GM21367 (cell line): ENCODE measurements around the gene TMTC2.

Experiments used
- ATAC-seq: cut with Tn5 transposase; IDR thresholded peaks from one replicate; pipeline ENCODE4 v1.9.1; 2021; ENCODE audit not compliant: unreplicated experiment

TMTC2 gene

GRCh38 chr12:82996168-82996812 lies 309.6 kb downstream of the TMTC2 start:
- no peak for ATAC-seq

GRCh38 chr12:82998509-82998908 lies 311.8 kb downstream of the TMTC2 start:
- ATAC-seq, result no peak

- ATAC-seq, result no peak
These were observed 316.3 kb downstream of the TMTC2 start for GRCh38 chr12:83003026-83003425.

- ATAC-seq, result no peak
These were observed 319.0 kb downstream of the TMTC2 start for GRCh38 chr12:83005534-83006197.

- ATAC-seq, result no peak
These were observed 322.0 kb downstream of the TMTC2 start for GRCh38 chr12:83008703-83009102.

DNA sequence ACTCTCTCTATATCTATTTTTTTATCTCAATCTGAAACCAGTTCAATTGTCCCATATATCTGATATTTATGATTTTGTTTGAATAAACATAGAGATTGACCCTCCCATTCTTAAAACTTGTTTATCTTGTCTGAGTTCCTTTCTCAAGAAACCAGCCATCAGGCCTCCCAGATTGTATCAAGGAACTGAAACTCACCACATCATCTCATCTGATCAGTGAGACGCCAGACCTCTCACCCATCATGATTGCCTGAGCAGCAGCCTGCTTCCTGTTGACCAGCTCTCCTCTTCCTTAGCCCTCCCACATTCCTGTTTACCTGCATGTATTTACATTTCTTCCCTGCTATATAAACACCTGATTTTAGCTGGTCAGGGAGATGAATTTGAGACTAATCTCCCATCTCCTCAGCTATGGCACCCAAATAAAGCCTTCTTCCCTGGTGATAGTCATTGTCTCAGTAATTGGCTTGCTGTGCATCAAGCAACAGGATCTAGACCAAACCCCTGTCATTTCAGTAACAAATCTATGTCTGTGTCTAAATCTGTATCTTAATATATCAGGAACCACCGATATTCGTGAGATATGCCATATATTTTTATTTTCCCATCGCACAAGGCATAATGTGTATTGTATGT lies 323.6 kb downstream of the TMTC2 start:
- ATAC-seq, result no peak

DNA sequence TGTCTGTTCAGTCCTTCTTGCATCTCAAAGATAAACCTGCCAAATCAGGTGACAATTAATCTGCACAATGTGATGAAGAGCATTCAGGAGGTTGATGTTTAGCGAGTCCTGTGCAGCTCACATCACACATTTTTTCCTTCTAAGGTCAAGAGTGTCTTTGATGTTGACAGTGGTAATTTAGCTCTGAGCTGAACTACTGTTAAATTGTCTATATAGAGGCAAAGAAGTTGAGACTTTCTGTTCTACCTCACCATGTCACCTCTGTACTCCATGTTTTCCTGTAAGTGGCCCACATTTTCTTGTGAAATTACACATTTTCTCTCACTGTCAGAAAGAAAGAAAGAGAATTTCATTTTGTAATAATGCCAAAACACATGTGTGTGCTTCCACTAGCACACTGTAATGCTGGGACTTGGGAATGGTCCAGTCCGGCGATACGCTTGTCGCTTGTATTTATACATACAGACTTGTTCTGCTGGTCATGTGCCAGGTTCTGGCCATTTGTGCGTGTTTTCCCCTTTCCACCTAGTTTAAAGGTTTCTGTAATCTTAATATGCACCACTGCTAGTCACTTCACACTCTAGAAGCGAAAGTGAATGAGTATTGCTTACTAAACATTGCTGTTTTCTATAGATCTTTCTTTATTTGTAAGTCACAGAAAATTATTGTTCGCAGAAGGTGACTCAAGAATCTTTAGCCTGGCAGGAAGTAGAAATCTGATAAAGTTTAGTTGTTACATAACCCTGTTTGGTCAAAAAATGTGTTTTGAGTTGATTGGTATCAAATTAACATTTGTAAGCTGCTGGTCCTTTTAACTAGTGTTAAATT lies 328.9 kb downstream of the TMTC2 start:
- no peak for ATAC-seq

- ATAC-seq, result no peak
These were observed 329.6 kb downstream of the TMTC2 start for GRCh38 chr12:83016218-83016835.

- no peak for ATAC-seq
These were observed 330.3 kb downstream of the TMTC2 start for GRCh38 chr12:83016991-83017390.

- no peak for ATAC-seq
These were observed 331.4 kb downstream of the TMTC2 start for GRCh38 chr12:83018088-83018487.

DNA sequence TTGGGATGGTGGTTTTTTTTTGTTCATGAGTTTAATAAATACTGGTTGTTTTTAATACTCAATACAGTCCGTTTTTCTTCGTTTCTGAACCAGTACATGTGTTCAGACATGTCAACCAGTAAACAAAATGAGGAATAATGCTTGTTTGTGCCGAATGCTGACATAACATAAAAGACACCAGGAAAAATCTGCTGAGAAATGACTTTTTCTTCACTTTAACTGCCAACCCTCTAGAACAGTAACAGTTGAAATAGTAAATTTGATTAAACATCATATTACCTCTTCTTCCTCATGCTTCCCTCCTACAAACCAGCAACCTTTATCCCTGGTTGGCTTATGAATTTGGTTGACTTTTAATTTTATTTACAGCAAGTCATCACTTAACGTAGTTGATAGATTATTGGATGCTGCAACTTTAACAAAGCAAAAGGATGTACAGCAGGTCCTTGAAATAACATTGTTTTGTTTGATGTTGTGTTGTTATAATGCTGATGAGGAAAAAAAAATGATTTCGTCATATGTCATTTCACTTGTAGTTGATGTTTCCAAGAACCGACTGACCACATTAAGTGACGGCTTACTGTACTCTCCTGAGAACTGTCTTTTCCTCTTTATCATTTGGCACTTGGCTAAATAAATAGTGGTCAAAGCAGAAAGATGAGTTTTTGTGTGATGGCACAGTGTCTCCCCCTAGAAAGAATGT lies 340.5 kb downstream of the TMTC2 start:
- ATAC-seq, result no peak

GRCh38 chr12:83031196-83031595 lies 344.5 kb downstream of the TMTC2 start:
- no peak for ATAC-seq

GRCh38 chr12:83036847-83037246 lies 350.1 kb downstream of the TMTC2 start:
- no peak for ATAC-seq

DNA sequence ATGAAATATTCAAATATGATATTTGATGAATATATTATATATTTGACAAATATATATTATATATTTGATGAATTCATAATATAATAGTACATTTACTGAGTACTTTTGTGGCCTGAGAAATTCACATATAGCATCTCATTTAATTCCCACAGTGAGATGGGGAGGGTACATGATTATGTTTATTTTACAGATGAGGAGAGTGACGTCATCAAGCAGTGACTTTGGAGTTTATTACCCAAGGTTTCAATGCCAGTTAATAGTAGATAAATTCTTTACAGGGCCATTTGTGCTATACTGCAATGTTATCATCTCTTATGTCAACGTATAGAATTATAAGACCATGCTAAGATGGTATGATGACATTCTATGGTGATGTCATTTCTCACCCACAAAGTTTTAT lies 352.7 kb downstream of the TMTC2 start:
- no peak for ATAC-seq

DNA sequence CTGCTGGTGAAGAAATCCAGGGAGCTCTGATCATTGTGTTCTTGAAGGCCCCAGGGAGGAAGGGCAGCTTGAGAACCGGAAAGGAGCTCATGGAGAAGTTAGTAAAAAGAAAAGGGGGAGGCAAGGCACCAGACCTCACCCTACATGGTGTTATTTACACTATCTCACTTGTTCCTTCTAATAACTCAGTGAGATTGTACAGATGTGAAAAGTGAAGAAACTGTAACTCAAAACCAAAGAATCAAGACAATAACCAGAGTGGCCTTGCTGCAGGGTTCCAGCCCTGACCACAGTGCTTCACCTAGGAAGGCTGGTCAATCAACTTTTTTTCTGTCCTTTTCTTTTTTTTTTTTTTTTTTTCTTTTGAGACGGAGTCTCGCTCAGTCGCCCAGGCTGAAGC lies 353.6 kb downstream of the TMTC2 start:
- no peak for ATAC-seq

DNA sequence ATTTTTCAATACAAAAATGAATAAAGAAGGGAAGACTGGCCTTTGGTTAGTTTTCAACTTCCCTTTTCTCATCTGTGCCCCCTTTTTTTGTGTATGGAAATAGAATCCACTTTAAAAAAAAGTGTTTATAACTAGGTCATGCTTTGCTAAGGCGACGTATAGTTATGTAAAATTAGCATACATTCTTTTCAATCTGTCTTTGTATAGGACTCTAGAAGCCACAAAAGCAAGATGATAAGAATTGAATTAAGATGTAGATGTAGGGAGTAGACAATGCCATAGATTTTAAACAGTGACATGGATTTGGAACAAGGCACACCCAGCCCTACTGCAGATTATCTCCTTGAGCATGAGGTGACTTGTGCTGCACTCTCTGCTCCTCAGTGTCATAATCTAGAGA lies 354.3 kb downstream of the TMTC2 start:
- no peak for ATAC-seq

DNA sequence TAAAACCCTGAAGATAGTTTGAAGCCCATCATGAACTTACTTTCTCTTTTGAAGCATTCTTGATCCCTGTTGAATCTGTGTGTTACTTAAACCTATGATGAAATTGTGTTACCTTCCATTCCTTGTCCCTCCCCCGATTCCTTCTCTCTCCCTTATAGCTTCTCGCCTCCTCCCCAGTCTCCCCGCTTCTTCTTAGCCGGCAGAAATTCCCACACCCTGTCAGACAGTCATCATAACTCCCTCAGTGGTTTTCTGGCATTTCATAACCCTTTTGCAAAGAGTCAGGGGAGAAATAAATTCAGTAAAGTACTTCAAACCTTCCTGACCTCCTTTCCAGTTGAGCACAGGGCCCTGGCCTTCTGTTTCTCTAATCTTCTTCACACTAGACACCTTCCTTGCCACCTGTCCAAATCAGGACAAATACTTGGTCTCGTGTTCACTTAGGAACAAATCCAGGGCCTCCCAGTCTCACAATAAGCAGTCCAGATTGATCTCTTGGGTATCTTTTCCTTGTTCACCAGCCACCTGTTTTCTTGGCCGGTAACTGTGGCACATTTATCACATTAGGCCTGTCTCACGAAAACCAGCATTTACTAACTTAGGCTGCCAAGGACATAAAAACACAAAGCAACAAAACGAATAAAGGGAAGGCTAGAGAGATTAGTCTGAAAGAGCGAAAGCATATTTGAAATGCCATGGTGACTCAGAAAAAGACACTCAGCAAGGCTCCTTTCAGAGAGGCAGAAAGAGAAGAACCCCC lies 355.9 kb downstream of the TMTC2 start:
- ATAC-seq, result no peak

DNA sequence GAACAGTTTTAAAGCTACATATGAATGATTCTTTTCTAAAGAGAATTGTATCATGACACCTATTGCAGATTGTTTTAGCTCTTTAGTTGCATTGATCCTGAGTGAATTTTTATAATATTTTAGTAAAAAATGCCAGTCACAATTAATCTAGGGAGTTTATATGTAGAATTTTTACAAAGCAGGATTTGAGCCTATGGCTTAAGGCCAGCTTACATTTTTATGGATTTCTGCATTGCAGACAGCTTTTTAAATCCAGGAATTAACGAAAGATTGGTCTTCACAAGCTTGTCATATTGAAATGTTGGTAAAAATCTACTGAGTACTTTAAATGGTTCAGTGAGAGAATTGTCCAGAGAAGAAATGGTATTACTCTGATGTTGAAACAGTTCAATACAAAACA lies 358.0 kb downstream of the TMTC2 start:
- ATAC-seq, result no peak

- ATAC-seq, result no peak
These were observed 359.3 kb downstream of the TMTC2 start for GRCh38 chr12:83046019-83046418.

GRCh38 chr12:83049306-83049705 lies 362.6 kb downstream of the TMTC2 start:
- ATAC-seq, result no peak
